ENCODE results near the gene TBC1D4.
"Not testable (repeated sequence)": the region's sequence is repeated elsewhere in the genome, so short reads cannot be mapped to it uniquely, and the experiment has no call there.

Gene TBC1D4

GRCh38 chr13:75452564-75452963 lies 29.4 kb downstream of the TBC1D4 start:
- no peak for DNase-seq (ENCODE audit: low read depth in 2 of 2)

DNA sequence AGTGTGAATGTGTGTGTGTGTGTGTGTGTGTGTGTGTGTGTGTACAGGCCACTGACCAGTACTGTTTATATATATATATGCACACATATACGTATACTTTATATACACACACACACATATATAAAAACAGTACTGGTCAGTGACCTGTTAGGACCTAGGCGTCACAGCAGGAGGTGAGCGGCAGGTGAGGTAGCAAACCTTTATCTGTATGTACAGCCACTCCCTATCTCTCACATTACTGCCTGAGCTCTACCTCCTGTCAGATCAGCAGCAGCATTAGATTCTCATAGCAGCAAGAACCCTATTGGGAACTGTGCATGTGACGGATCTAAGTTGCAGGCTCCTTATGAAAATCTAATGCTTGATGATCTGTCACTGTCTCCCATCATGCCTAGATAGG lies 34.5 kb downstream of the TBC1D4 start:
- no peak for DNase-seq (ENCODE audit: low read depth in 2 of 2)

- DNase-seq (ENCODE audit: low read depth in 2 of 2): no peak
These were observed 35.1 kb downstream of the TBC1D4 start for GRCh38 chr13:75446874-75447273.

GRCh38 chr13:75445717-75446499 lies 36.1 kb downstream of the TBC1D4 start:
- DNase-seq (ENCODE audit: low read depth in 2 of 2): no peak

DNA sequence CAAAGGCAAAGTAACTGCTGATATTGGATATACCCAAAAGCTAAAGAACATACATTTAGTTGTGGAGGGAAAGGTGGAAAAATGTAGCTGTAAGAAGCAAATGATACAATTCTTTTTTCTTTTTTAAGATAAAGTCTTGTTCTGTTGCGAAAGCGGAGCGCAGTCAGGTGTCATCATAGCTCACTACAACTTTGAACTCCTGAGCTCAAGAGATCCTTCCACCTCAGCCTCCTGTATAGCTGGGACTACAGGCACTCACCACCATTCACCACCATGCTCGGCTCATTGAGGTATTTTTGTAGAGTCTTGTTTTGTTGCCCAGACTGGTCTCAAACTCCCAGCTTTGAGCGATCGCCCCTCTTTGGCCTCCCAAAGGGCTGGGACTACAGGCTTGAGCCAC lies 38.0 kb downstream of the TBC1D4 start:
- DNase-seq (ENCODE audit: low read depth in 2 of 2): no peak

DNA sequence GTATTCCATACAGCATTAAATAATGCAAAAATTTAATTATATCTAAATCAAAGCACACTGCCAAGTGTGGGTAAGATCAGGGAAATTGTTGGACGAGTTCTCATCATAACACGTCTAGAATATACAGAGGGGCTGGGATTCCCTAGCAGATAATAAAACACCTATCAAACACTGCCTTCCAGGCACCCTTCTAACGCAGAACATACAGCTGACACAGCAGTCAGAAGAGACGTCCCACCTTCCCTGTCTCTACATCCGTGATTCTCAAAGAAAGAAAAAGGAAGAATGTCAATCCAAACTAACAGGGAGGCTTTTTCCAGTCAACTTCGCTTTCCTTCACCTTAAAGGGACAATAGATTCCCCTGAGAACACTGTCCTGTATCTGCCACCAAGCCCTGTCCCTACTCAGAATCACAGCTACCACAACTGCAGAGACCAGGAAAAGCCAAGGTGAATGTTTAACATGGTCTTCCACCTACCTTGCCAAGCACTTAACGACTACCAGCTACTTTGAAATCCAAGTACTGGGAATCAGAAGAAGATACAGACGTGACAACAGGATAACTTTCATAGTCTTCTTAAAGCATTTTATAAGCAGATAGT lies 38.5 kb downstream of the TBC1D4 start:
- DNase-seq (ENCODE audit: low read depth in 2 of 2): no peak

GRCh38 chr13:75442736-75443234 lies 39.2 kb downstream of the TBC1D4 start:
- DNase-seq (ENCODE audit: low read depth in 2 of 2): no peak

DNA sequence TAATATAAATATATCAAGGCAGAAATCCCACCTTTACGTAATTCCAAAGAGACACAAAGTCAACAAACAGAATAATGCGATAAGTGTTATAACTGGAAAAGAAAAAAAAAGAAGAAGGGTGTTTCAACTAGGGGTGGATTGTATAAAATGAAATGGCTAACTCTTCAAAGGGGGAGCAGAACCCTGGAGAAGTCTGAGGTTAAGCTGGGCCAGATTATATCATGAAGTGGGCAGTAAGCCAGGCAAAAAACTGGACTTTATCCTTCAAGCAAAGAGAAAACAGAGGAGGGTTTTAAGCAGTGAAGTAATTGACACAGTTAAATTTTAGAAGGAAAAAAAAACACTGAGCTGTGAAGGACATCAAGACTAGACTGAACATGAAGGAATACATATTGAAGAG lies 41.9 kb downstream of the TBC1D4 start:
- DNase-seq (ENCODE audit: low read depth in 2 of 2): no peak

- DNase-seq (ENCODE audit: low read depth in 2 of 2): no peak
These were observed 44.2 kb downstream of the TBC1D4 start for GRCh38 chr13:75437582-75438318.

DNA sequence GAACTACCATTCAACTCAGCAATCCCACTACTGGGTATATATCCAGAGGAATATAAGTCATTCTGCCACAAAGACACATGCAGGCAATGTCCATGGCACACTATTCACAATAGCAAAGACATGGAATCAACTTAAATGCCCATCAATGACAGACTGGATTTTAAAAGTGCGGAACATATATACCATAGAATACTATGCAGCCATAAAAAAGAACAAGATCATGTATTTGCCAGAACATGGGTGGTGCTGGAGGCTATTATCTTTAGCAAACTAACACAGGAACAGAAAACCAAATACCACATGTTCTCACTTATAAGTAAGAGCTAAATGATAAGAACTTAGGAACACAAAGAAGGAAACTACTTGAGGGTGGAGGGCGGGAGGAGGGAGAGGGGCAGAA lies 47.8 kb downstream of the TBC1D4 start:
- DNase-seq (ENCODE audit: low read depth in 2 of 2): not testable (repeated sequence)

DNA sequence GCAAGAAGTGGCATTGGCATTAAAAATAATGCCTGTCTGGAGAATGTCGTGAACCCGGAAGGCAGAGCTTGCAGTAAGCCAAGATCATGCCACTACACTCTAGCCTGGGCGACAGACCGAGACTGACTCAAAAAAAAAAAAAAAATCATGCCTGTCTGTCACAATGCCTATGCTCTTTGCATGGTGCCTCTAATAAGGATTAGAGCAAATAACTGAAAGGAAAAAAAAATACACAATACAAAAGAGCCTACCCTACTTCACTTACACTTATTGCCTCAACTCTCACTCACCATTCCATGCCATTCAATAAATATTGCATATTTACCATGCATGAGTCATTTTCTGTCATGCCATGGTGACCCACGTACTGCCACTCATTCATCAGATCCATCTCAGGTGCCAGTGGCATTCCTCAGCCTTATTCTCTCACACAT lies 49.1 kb downstream of the TBC1D4 start:
- no peak for DNase-seq (ENCODE audit: low read depth in 2 of 2)

DNA sequence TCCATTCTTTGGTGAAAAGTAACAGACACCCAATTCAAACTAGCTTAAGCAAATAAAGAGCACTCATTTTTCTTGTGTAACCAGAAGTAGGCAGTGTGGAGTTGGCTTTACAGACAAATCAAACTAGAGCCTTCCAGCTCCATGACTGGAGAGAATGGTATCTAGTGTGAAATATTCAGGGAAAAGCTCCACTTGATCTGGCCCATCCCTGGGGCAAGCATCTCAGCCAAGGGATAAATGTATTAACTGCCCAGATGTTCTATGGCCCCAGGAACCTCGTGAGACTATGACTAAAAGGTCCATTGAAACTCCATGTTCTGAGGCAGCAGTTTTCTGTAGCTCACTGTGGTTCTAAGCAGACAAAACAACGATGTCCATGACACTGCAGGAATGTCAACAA lies 49.9 kb downstream of the TBC1D4 start:
- DNase-seq (ENCODE audit: low read depth in 2 of 2): no peak

DNA sequence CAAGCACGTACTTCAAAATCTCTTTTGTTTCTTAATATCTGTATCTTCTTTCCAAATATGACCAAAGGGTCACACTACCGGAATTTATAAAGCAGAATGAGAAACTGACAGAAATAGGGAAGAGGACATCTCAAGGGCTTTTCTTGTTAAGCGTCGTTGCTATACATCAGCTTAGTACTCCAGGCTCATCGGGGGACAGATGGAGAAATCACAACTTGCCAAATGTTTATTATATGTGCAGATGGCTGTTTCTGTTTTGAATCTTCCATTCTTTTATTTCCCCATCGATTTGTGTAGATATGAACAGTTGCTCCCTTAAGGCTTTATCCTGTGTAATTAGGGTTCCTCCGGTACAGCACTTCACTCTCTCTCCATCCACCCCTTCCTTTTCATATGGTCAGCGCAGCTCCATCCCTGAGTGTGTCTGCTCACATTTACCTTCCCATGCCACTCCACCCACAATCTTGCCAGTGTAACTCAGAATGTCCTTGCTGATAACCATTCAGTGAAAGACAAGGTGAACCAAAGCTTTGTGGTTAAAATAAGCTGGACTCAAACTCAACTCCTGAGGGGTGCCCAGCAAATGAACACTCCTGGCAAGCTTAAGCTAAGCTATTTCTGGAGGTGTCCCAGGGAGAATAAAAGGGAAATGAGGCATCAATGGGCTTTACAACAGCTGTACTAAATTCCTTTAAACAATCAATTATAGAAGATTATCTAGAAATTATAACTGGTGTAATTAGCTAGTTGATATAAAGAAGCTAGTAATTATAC lies 51.3 kb downstream of the TBC1D4 start:
- DNase-seq (ENCODE audit: low read depth in 2 of 2): no peak

DNA sequence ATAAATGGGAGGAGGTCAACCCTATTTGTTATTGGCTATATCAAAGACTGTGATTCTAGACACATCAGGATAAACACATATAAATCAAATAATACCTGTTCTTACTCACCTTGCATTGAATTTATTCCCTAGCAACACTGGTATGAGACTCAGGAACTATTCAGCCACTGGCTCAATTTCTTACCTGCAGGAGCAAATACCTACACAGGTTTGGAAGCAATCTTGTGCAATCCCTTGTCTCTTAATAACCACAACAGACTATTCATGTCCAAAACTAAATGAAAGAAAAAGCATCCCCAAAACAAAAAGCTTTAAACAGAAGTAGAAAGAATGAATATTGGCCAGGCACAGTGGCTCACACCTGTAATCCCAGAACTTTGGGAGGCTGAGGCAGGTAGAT lies 55.5 kb downstream of the TBC1D4 start:
- DNase-seq (ENCODE audit: low read depth in 2 of 2): no peak

DNA sequence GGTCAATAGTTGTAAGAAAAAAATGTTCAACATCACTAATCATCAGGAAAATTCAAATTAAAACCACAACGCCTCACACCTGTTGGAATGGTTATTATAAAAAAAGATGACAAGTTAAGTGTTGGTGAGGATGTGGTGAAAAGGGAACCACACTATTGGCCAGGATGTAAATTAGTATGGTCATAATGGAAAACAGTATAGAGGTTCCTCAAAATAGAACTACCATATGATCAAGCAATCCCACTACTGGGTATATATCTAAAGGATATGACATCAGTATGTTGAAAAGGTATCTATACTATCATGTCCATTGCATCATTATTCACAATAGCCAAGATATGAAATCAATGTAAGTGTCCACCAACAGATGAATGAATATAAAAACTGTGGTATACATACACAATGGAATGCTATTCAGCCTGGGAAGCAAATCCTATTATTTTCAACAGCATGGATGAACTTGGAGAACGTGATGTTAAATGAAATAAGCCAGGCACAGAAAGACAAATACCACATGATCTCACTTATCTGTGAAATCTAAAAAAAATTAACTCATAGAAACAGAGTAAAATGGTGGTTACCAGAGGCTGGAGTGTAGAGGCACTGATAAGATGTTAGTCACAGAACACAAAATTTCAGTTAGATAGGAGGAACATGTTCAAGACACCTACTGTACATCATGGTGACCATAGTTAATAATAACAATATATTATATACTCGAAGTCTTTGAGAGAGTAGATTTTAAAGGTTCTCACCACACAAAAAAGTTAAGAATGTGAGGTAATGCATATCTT lies 56.6 kb downstream of the TBC1D4 start:
- no peak for DNase-seq (ENCODE audit: low read depth in 2 of 2)

- DNase-seq (ENCODE audit: low read depth in 2 of 2): no peak
These were observed 58.0 kb downstream of the TBC1D4 start for GRCh38 chr13:75423946-75424345.

- DNase-seq (ENCODE audit: low read depth in 2 of 2): no peak
These were observed 59.9 kb downstream of the TBC1D4 start for GRCh38 chr13:75422028-75422427.

DNA sequence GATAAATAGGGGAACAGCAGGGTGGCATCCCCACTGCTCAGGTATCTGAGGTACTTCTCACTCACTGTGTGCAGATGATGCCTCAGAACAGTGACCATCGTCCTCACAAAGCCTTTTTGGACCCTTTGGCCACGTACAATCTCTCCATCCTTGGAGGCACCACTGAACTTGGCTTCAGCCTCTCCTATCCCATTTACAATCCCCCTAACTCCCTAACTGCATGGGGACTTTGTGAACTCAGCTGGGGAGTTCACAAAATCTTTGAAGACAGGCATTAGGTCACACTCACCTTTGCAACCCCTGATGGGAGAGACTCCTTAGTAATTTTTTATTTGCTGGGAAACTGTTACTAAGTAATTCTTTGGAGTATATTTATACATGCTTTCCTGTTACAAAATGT lies 60.8 kb downstream of the TBC1D4 start:
- no peak for DNase-seq (ENCODE audit: low read depth in 2 of 2)

GRCh38 chr13:75419656-75420055 lies 62.3 kb downstream of the TBC1D4 start:
- DNase-seq (ENCODE audit: low read depth in 2 of 2): no peak

DNA sequence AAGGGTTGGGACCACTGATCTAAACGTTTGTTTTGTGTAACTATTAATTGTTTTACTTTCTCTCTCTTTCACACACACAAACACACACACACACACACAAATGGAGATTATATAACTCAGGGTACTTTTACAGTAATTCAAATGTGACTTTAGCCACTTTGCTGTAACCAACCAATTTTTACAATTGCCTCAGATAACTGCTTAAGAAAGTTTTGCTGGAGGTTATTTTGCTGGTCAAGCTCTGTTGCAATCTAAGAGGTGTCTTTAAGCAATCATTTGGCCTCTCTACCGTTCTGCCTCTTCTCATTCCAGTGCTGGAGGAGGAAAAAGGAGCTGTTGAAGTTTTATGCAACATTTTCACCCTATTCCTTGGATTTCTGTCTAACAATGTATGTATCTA lies 63.0 kb downstream of the TBC1D4 start:
- DNase-seq (ENCODE audit: low read depth in 2 of 2): no peak

- no peak for DNase-seq (ENCODE audit: low read depth in 2 of 2)
These were observed 63.7 kb downstream of the TBC1D4 start for GRCh38 chr13:75418186-75418843.

All from stimulated activated CD4-positive, alpha-beta T cell treated with anti-CD3 and anti-CD28 coated beads, Interleukin-4, amount 100 ng/mL, for 48 hours (primary cell).